Measurements from ENCODE around the gene PBX1.

- TF ChIP-seq CTCF (IDR thresholded peaks at IDR 0.05) (no peak), POLR2AphosphoS5 (IDR thresholded peaks at IDR 0.05) (no peak), POLR2A (IDR thresholded peaks at IDR 0.05) (no peak), EP300 (IDR thresholded peaks at IDR 0.05) (no peak)
These were observed 54.2 kb downstream of the PBX1 start for GRCh38 chr1:164613176-164613575.

All from sigmoid colon (tissue), 4 donors.